Thyroid gland (tissue), 4 donors: ENCODE results near the gene MTA2. TPM values are rescaled to one million over a fixed set of nuclear protein-coding genes. Genes with fewer than 3 reads are reported as not detected.
A peak's percentile ranks its signal among the peaks of the same experiment; 100 is the strongest.
"Not testable (repeated sequence)": the region's sequence is repeated elsewhere in the genome, so short reads cannot be mapped to it uniquely, and the experiment has no call there.

ENCODE experiments used
- DNase-seq, 2 donors: peaks; one replicate each; pipeline ENCODE4 v3.0.0-alpha.2; 2019
- H3K27ac ChIP-seq, 3 donors: fragments of 200-600 bp; sonication (generic); 1 replicate in 2 of 3; 2 replicates in 1 of 3; pipeline ENCODE4 v1.5.1; 2016 to 2019; ENCODE audit warnings: mild to moderate bottlenecking in 1 of 3, moderate library complexity in 1 of 3
- H3K27me3 ChIP-seq: fragments of 200-600 bp; sonication (generic); one replicate; pipeline ENCODE4 v1.5.1; 2019
- H3K36me3 ChIP-seq, 2 donors: fragments of 200-600 bp; sonication (generic); one replicate each; pipeline ENCODE4 v1.5.1; 2016 to 2019
- H3K4me1 ChIP-seq, 2 donors: fragments of 200-600 bp; sonication (generic); one replicate each; pipeline ENCODE4 v1.5.1; 2017 to 2019
- H3K4me3 ChIP-seq, 3 donors: fragments of 200-600 bp; sonication (generic); replicated peaks in 1 of 3; 1 replicate in 2 of 3; 2 replicates in 1 of 3; pipeline ENCODE4 v1.5.1; 2016; ENCODE audit warnings: mild to moderate bottlenecking in 1 of 3
- H3K9me3 ChIP-seq: fragments of 200-600 bp; sonication (generic); one replicate; pipeline ENCODE4 v1.5.1; 2017
- POLR2A ChIP-seq, 2 donors: fragments of 450-650 bp; IDR thresholded peaks; one replicate each; pipeline ENCODE4 v1.6.1; 2017; ENCODE audit warnings: antibody characterized with exemption in 2 of 2, mild to moderate bottlenecking in 2 of 2, moderate library complexity in 1 of 2
- WGBS, 2 donors: methylation state at CpG; one replicate each; pipeline ENCODE4 v1.1.5; 2017; 5-methylcytosine and 5-hydroxymethylcytosine counted together
- intact Hi-C: fragments of 100-400 bp; cut with DNase I; formaldehyde crosslinking; loops from one replicate; pipeline ENCODE4 v1.15.1; 2023
- total RNA-seq, 4 donors: library from RNA; depleted of rRNA; stranded (reverse); fragments of >200 nt; gene quantifications; one replicate each; pipeline ENCODE4 v1.2.3, GENCODE V29; 2016
- TF ChIP-seq, protein P1 (sequence below), 6 experiments: fragments of 200-600 bp in 3 of 6; fragments of 450-650 bp in 3 of 6; sonication (generic) in 3 of 6; IDR thresholded peaks; one replicate each; pipeline ENCODE4 v1.5.1; 2016 to 2019; ENCODE audit warnings: antibody characterized with exemption in 6 of 6, mild to moderate bottlenecking in 2 of 6, inconsistent platforms in 1 of 6, moderate library complexity in 1 of 6

MTA2 gene
- total RNA-seq: 10 to 100 TPM; 65.3 to 76.7 (median 70.7) TPM

- peak; percentile 99 for DNase-seq
- WGBS, 2 donors: 1 to 4% methylated on average over 10 to 22 of the region's 83 CpGs
- H3K27ac ChIP-seq: peak within 1 kb of the TSS; percentile 82 to 95 (median 86)
- H3K27me3 ChIP-seq: no peaks in the 10 kb centered on the region
- no peaks in the 10 kb centered on the region for H3K9me3 ChIP-seq
- TF ChIP-seq POLR2A (IDR thresholded peaks at IDR 0.05): peak in 1 of 2 donors; percentile 62
- TF ChIP-seq, protein P1, sequence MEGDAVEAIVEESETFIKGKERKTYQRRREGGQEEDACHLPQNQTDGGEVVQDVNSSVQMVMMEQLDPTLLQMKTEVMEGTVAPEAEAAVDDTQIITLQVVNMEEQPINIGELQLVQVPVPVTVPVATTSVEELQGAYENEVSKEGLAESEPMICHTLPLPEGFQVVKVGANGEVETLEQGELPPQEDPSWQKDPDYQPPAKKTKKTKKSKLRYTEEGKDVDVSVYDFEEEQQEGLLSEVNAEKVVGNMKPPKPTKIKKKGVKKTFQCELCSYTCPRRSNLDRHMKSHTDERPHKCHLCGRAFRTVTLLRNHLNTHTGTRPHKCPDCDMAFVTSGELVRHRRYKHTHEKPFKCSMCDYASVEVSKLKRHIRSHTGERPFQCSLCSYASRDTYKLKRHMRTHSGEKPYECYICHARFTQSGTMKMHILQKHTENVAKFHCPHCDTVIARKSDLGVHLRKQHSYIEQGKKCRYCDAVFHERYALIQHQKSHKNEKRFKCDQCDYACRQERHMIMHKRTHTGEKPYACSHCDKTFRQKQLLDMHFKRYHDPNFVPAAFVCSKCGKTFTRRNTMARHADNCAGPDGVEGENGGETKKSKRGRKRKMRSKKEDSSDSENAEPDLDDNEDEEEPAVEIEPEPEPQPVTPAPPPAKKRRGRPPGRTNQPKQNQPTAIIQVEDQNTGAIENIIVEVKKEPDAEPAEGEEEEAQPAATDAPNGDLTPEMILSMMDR (IDR thresholded peaks at IDR 0.05): no peak
- H3K4me1 ChIP-seq: peaks cover 19 to 21% of the 10 kb centered on the region in 2 donors
- intact Hi-C loops: no loop called here
- peaks cover 17 to 25% of the 10 kb centered on the region in 2 donors for H3K36me3 ChIP-seq
- peak within 1 kb of the TSS; percentile 86 to 96 (median 87) for H3K4me3 ChIP-seq
Measured at GRCh38 chr11:62601372-62602140, at the start of gene MTA2. TSS of gene MTA2 (minus strand) at chr11:62601865. CDS start at chr11:62601450, 415 bp downstream.

- H3K27me3 ChIP-seq, H3K9me3 ChIP-seq, intact Hi-C loops, DNase-seq, H3K4me3 ChIP-seq, H3K27ac ChIP-seq: not testable (repeated sequence)
- peaks cover 0 to 16% of the 10 kb centered on the region in 2 donors for H3K36me3 ChIP-seq
- WGBS, 2 donors: 96 to 97% methylated on average over 12 of the region's 12 CpGs
- peaks cover 16 to 18% of the 10 kb centered on the region in 2 donors for H3K4me1 ChIP-seq
Measured at GRCh38 chr11:62650283-62650682, 48.6 kb upstream of the MTA2 start.

DNA sequence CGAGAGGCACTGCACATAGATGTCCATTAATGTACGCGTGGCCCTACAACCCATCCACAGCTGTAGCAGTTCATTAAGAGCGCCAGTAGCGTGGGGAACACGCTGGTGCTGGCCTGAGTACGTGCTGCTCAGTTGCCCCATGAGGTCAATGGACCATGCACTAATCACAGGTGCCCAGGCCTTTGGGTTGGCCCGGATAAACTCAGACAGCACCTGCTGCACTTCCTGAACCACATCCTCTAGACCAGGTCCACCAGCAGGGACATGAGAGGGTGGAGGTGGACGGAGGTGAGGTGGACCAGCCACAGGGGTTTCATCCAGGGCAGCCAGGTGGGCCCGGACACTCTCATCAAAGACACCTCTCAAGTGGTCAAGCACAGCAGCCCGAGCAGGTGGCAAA is 47.8 kb upstream of the MTA2 start:
- no peak for DNase-seq
- Histone ChIP-seq H3K36me3 (peaks cover 0 to 16% of the 10 kb centered on the region in 2 donors), H3K27ac (no peak overlapping the region), H3K4me3 (no peak overlapping the region), H3K4me1 (peaks cover 19 to 22% of the 10 kb centered on the region in 2 donors), H3K9me3 (no peaks in the 10 kb centered on the region), H3K27me3 (no peaks in the 10 kb centered on the region)
- intact Hi-C loops: no loop called here
- TF ChIP-seq, protein P1 (IDR thresholded peaks at IDR 0.05): no peak
- no peak for TF ChIP-seq POLR2A (IDR thresholded peaks at IDR 0.05)
- 93% methylated on average over 11 of the region's 11 CpGs for WGBS, 2 donors

GRCh38 chr11:62648967-62649364 is 47.3 kb upstream of the MTA2 start:
- no peak for TF ChIP-seq POLR2A (IDR thresholded peaks at IDR 0.05)
- TF ChIP-seq, protein P1 (IDR thresholded peaks at IDR 0.05): no peak
- Histone ChIP-seq H3K9me3 (no peaks in the 10 kb centered on the region), H3K36me3 (peaks cover 0 to 18% of the 10 kb centered on the region in 2 donors), H3K4me3 (no peak overlapping the region), H3K27me3 (no peaks in the 10 kb centered on the region), H3K27ac (no peak overlapping the region), H3K4me1 (peaks cover 19 to 22% of the 10 kb centered on the region in 2 donors)
- intact Hi-C loops: no loop called here
- WGBS, 2 donors: 92 to 93% methylated on average over 11 of the region's 11 CpGs
- DNase-seq: no peak

- H3K27me3 ChIP-seq: no peaks in the 10 kb centered on the region
- no peak for DNase-seq
- WGBS, 2 donors: 91 to 95% methylated on average over 18 to 19 of the region's 24 CpGs
- H3K4me3 ChIP-seq: no peak overlapping the region
- peaks cover under 1 to 18% of the 10 kb centered on the region in 2 donors for H3K36me3 ChIP-seq
- H3K4me1 ChIP-seq: peaks cover 19 to 22% of the 10 kb centered on the region in 2 donors
- TF ChIP-seq, protein P1 (IDR thresholded peaks at IDR 0.05): no peak
- TF ChIP-seq POLR2A (IDR thresholded peaks at IDR 0.05): no peak
- no peaks in the 10 kb centered on the region for H3K9me3 ChIP-seq
- no peak overlapping the region for H3K27ac ChIP-seq
- intact Hi-C loops: no loop called here
Measured at GRCh38 chr11:62648185-62648966, 46.7 kb upstream of the MTA2 start.
